Heart left ventricle (tissue), 16 donors: ENCODE results near the gene DNER. TPM values are rescaled to one million over a fixed set of nuclear protein-coding genes. Genes with fewer than 3 reads are reported as not detected.
"Not testable (repeated sequence)": the region's sequence is repeated elsewhere in the genome, so short reads cannot be mapped to it uniquely, and the experiment has no call there.

Source experiments
- ATAC-seq, 4 donors: fragments of 200-7000 bp; cut with Tn5 transposase; one replicate each; pipeline ENCODE4 v1.9.1; 2020 to 2022; ENCODE audit warnings: moderate library complexity in 4 of 4, mild to moderate bottlenecking in 3 of 4, moderate number of reproducible peaks in 1 of 4
- DNase-seq, 5 donors: peaks; one replicate each; pipeline ENCODE4 v3.0.0-alpha.2; 2020
- H3K27ac ChIP-seq, 12 donors: fragments of 200-600 bp; sonication (generic) in 4 of 12; one replicate each; pipeline versions ENCODE4 v1.5.0 to v1.8.0; 2016 to 2022; ENCODE audit warnings: mild to moderate bottlenecking in 2 of 12
- H3K27me3 ChIP-seq, 9 donors: fragments of 200-600 bp; sonication (generic) in 2 of 9; one replicate each; pipeline versions ENCODE4 v1.5.1 to v1.8.0; 2016 to 2022; ENCODE audit warnings: mild to moderate bottlenecking in 3 of 9
- H3K36me3 ChIP-seq, 9 donors: fragments of 200-600 bp; sonication (generic) in 2 of 9; one replicate each; pipeline versions ENCODE4 v1.5.0 to v1.8.0; 2018 to 2022; ENCODE audit warnings: mild to moderate bottlenecking in 2 of 9
- H3K4me1 ChIP-seq, 12 donors: fragments of 200-600 bp; sonication (generic) in 4 of 12; one replicate each; pipeline versions ENCODE4 v1.5.0 to v1.8.0; 2016 to 2022; ENCODE audit warnings: mild to moderate bottlenecking in 3 of 12
- H3K4me3 ChIP-seq, 12 donors: fragments of 200-600 bp; sonication (generic) in 4 of 12; one replicate each; pipeline versions ENCODE4 v1.5.0 to v1.8.0; 2017 to 2022; ENCODE audit warnings: mild to moderate bottlenecking in 9 of 12, moderate library complexity in 4 of 12
- H3K9me3 ChIP-seq, 12 donors: fragments of 200-600 bp; sonication (generic) in 4 of 12; one replicate each; pipeline versions ENCODE4 v1.5.0 to v1.8.0; 2016 to 2022; ENCODE audit warnings: mild to moderate bottlenecking in 1 of 12
- POLR2A ChIP-seq, 2 donors: fragments of 450-650 bp; IDR thresholded peaks; one replicate each; pipeline ENCODE4 v1.6.1; 2017; ENCODE audit warnings: antibody characterized with exemption in 2 of 2, mild to moderate bottlenecking in 2 of 2, moderate library complexity in 2 of 2
- WGBS, 4 donors: extraction: QIAGEN DNeasy Blood & Tissue Kit in 2 of 4; methylation state at CpG; one replicate each; pipeline versions ENCODE4 v1.1.5 to v1.1.7; 2013 to 2018; 5-methylcytosine and 5-hydroxymethylcytosine counted together
- intact Hi-C, 10 donors: fragments of 100-400 bp; cut with DNase I; formaldehyde crosslinking; loops; one replicate each; pipeline versions ENCODE4 v1.11.1 to v1.14.2; 2022
- polyA plus RNA-seq, 2 donors: library from polyadenylated mRNA; stranded (reverse); fragments of 200-250 nt; gene quantifications; one replicate each; pipeline ENCODE4 v1.2.3, GENCODE V29; 2013
- total RNA-seq, 9 donors: library from RNA; depleted of rRNA in 2 of 9; stranded (reverse); fragments of >200 nt in 2 of 9; fragmentation: NEBNext Ultra II Directional in 3 of 9; extraction: Animal tissue kit (Norgen Biotek cat#: 25700) in 3 of 9; gene quantifications; one replicate each; pipeline versions ENCODE4 v1.1.0 to v1.2.4, GENCODE V29; 2016 to 2023
- TF ChIP-seq, protein P1 (sequence below), 12 donors: fragments of 200-600 bp; sonication (generic) in 4 of 12; IDR thresholded peaks; one replicate each; pipeline versions ENCODE4 v1.5.0 to v1.8.0; 2018 to 2022; ENCODE audit warnings: antibody characterized with exemption in 12 of 12, mild to moderate bottlenecking in 5 of 12
- donor health status: ischemic (EF 13 %, LVEDD 7.1; RV severe dilation, severe dysfunction).
- donor health status: healthy with polysubstance abuse.
- donor health status: DM: no; HTN: yes; CAD: no.
- donor health status: DM: no; HTN: no; CAD: no.
- donor health status: ischemic (EF 25% LVEDD 6.9; RV normal size, moderate dysfunction).
- donor health status: ischemic (EF 25% LVEDD 5.7; RV mildly dilated, moderate dysfunction).
- donor health status: healthy.
- donor health status: DM: yes; HTN: yes; CAD: no.
- donor health status: ischemic (EF 35%, LVEDD 5.7; RV mildly dilated, moderate dysfunction).
- donor health status: nonischemic (EF 11% LVEDD 7.7; RV severe dilation, severe dysfunction).
- donor health status: DM: yes; HTN: yes; CAD: no.
- donor health status: PGD.
- donor health status: ischemic (EF 29% LVEDD 5.4; RV normal size, mild dysfunction).
- donor health status: nonischemic (EF 23%, LVEDD 6.1; RV moderate dilation, normal function).

The DNER gene
- total and polyA plus RNA-seq, 11 donors = 0.19 to 3.3 (median 0.82) TPM

DNA sequence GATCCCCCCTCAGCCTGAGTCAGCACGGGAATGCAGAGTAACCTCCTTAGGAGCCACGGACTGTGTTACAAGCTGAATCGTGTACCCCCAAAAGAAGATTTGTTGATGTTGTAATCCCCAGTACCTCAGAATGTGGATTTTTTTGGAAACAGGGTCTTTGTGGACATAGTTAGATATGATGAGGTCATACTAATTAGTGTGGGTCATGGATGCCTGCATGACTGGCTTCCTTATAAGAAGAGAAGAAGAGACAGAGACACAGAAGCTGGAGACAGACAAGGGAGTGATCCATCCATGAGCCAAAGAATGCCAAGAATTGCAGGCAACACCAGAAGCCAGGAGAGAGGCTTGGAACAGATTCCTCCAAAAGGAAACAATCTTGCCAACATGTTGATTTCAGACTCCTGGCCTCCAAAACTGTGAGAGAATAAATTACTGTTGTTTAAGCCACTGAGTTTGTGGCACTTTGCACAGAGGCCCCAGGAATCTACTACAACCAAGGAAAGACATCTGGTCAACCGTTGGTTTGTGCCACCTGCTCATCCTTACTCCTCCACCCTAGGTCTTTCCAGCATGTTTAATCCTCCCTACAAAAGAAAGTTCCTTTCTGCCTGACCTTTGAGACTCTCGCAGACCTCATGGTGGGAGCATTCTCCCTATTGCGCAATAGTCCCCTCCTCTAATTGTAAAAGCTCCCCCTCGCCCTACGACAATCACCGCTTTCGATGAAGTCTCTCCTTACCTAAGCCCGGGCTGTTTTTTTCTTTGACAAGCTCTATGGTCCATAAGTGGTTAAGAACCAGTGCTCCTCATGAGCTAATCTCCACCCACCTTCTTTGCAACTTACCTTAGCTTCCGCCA lies 91.6 kb downstream of the DNER start:
- WGBS, 4 donors = 87 to 94% (median 89%) methylated on average over 12 of the region's 12 CpGs
- no peak for ATAC-seq
- DNase-seq = no peak
- Histone ChIP-seq H3K9me3 (no peaks in the 10 kb centered on the region), H3K4me1 (no peaks in the 10 kb centered on the region), H3K27ac (no peak overlapping the region), H3K27me3 (peaks cover 0 to 5% (median 0%) of the 10 kb centered on the region in 9 donors), H3K36me3 (no peaks in the 10 kb centered on the region), H3K4me3 (no peak overlapping the region)
- intact Hi-C loops = no loop called here
- TF ChIP-seq POLR2A (IDR thresholded peaks at IDR 0.05) = no peak
- TF ChIP-seq, protein P1, sequence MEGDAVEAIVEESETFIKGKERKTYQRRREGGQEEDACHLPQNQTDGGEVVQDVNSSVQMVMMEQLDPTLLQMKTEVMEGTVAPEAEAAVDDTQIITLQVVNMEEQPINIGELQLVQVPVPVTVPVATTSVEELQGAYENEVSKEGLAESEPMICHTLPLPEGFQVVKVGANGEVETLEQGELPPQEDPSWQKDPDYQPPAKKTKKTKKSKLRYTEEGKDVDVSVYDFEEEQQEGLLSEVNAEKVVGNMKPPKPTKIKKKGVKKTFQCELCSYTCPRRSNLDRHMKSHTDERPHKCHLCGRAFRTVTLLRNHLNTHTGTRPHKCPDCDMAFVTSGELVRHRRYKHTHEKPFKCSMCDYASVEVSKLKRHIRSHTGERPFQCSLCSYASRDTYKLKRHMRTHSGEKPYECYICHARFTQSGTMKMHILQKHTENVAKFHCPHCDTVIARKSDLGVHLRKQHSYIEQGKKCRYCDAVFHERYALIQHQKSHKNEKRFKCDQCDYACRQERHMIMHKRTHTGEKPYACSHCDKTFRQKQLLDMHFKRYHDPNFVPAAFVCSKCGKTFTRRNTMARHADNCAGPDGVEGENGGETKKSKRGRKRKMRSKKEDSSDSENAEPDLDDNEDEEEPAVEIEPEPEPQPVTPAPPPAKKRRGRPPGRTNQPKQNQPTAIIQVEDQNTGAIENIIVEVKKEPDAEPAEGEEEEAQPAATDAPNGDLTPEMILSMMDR (IDR thresholded peaks at IDR 0.05) = no peak

DNA sequence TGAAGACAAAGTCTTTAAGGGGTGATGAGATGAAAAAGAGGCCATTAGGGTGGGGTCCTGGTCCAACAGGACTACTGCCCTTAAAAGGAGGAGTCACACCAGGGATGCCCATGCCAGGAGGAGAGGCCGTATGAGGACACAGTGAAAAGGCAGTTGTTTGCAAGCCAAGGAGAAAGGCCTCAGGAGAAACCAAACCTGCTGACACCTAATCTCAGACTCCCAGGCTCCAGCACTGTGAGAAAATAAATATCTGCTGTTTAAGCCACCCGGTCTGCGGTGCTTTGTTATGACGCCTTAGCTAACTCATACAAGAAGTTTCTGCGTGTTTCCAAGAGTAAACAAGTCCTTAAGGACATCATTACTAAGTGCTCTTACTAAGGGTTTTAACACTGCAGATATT lies 93.6 kb downstream of the DNER start:
- Histone ChIP-seq H3K36me3 (no peaks in the 10 kb centered on the region), H3K4me3 (no peak overlapping the region), H3K27ac (no peak overlapping the region), H3K9me3 (no peaks in the 10 kb centered on the region), H3K4me1 (no peaks in the 10 kb centered on the region), H3K27me3 (peaks cover 0 to 5% (median 0%) of the 10 kb centered on the region in 9 donors)
- 73 to 81% (median 80%) methylated on average over 5 of the region's 5 CpGs for WGBS, 4 donors
- TF ChIP-seq POLR2A (IDR thresholded peaks at IDR 0.05) = no peak
- TF ChIP-seq, protein P1 (IDR thresholded peaks at IDR 0.05) = no peak
- DNase-seq (no peak), ATAC-seq (no peak)
- intact Hi-C loops = no loop called here

DNA sequence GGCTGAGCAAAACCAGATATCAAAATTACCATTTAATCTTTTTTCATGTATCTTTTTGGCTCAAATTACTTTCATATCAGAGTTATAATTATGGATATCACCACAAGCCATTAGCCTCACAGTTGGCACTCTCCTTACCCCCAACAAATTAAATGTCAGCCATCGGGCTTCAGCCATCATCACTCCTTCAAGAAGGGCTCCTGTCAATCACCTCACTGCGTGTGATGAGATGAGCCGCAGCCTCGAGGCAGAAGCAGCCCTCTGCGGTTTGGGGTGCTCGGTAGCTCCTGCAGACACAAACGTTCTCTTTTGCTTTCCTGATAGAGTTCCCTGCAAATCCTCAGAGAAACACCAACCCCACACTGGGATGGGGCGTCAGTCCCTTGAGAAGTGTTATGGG lies 94.1 kb downstream of the DNER start:
- Histone ChIP-seq H3K9me3 (no peaks in the 10 kb centered on the region), H3K36me3 (no peaks in the 10 kb centered on the region), H3K4me1 (no peaks in the 10 kb centered on the region), H3K27ac (no peak overlapping the region), H3K27me3 (peaks cover 0 to 5% (median 0%) of the 10 kb centered on the region in 9 donors), H3K4me3 (no peak overlapping the region)
- 66 to 74% (median 68%) methylated on average over 8 of the region's 8 CpGs for WGBS, 4 donors
- TF ChIP-seq, protein P1 (IDR thresholded peaks at IDR 0.05) = no peak
- TF ChIP-seq POLR2A (IDR thresholded peaks at IDR 0.05) = no peak
- ATAC-seq (no peak), DNase-seq (no peak)
- intact Hi-C loops = no loop called here

DNA sequence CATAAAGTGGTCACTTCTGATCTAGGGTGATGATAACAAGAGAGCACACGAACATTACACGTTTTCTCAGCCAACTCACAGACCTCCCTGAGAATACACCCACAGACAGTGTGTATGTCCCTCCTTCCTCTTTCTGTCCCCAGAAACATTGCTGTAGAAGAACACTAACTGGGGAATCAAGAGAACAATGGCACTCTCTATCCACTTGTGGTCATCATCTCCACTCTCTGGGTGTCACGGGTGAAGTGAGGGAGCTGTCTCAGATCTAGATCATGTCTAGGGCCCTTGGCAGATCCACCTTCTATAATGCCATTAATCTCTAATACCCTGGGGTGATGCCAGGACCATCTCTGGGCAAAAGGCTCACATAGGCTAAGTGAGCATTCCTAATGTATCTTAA lies 97.9 kb downstream of the DNER start:
- peaks cover 0 to 6% (median 0%) of the 10 kb centered on the region in 9 donors for H3K27me3 ChIP-seq
- H3K9me3 ChIP-seq = no peaks in the 10 kb centered on the region
- H3K36me3 ChIP-seq = no peaks in the 10 kb centered on the region
- no peak overlapping the region for H3K4me3 ChIP-seq
- intact Hi-C loops = no loop called here
- WGBS, 4 donors = 78 to 86% (median 79%) methylated on average over 3 of the region's 3 CpGs
- H3K27ac ChIP-seq = no peak overlapping the region
- no peak for DNase-seq
- TF ChIP-seq, protein P1 (IDR thresholded peaks at IDR 0.05) = no peak
- TF ChIP-seq POLR2A (IDR thresholded peaks at IDR 0.05) = no peak
- no peaks in the 10 kb centered on the region for H3K4me1 ChIP-seq
- no peak for ATAC-seq

DNA sequence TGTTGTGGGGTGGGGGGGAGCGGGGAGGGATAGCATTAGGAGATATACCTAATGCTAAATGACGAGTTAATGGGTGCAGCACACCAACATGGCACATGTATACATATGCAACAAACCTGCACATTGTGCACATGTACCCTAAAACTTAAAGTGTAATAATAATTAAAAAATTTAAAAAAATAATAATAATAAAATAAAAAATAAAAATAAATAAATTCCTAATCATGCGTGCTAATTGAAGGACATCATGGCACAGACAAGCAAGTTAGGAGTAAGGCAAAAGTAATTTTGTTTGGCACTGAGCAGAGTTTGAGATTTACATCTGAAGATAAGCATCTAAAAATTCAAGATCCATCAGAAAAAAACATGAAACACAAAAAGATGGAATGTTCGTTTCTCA lies 100.3 kb downstream of the DNER start:
- H3K9me3 ChIP-seq, H3K27me3 ChIP-seq, H3K4me1 ChIP-seq, ATAC-seq, H3K27ac ChIP-seq, DNase-seq, intact Hi-C loops, H3K4me3 ChIP-seq, H3K36me3 ChIP-seq: not testable (repeated sequence)
- WGBS, 4 donors = 80 to 84% (median 83%) methylated on average over 4 of the region's 4 CpGs
